Retinal pigment epithelial cell (primary cell): ENCODE data around the gene AGK.

Source experiments
- DNase-seq: peaks from one replicate; pipeline ENCODE4 v3.0.0-alpha.2; 2010; ENCODE audit warnings: low read depth
- H3K4me3 ChIP-seq: 2 replicates; pipeline ENCODE4 v1.5.1; 2011; ENCODE audit warnings: mild to moderate bottlenecking, low read length, control low read depth, moderate library complexity
- CTCF ChIP-seq: conservative IDR thresholded peaks from 2 replicates; pipeline ENCODE4 v1.5.1; 2011; ENCODE audit warnings: low read depth, low read length, control low read depth, inconsistent platforms

Gene AGK

DNA sequence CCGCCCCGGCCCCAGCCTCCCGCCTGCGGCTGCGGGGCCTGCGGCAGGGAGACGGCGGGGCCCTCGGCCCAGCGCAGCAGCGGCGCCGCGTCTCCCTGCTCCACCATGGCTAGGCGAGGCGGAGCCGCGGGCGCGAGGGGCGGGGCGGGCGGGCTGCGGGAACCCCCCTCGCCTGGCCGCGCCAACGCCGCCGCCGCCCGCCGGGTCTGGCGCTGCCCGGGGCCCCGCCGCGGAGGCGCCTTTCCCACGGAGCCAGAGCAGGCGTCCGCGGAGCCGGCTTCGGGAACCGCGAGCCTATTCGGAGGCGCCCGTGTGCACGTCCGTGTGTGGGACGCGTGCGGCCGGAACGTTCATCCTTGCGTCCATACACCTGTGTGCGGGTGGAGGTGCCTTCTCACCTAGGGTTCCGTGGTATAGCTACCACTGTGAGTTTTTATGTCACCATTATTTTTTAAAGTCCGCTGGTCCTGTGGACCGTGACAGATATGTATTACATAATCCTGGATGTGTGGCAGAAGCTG, 150.9 kb downstream of the AGK start, which contains the start of gene DENND11:
Gene DENND11, minus strand, starts transcription at position 120 of the 521 bp plus-strand sequence. Its CDS starts 13 bp downstream, at position 107.
- TF ChIP-seq CTCF, result no peak
- DNase-seq, result no peak
- H3K4me3 ChIP-seq, result peak within 1 kb of the TSS; percentile 75

- H3K4me3 ChIP-seq, result no peak overlapping the region
- no peak for TF ChIP-seq CTCF
- no peak for DNase-seq
Observed at GRCh38 chr7:141702892-141703291, 151.7 kb downstream of the AGK start.

- DNase-seq, result no peak
- H3K4me3 ChIP-seq, result no peak overlapping the region
- TF ChIP-seq CTCF, result no peak
Observed at GRCh38 chr7:141704112-141704511, 152.9 kb downstream of the AGK start.

GRCh38 chr7:141704741-141705140, 153.5 kb downstream of the AGK start:
- no peak for DNase-seq
- no peak for TF ChIP-seq CTCF

More at GRCh38 chr7:141704741-141705140, 153.5 kb downstream of the AGK start:
- H3K4me3 ChIP-seq, result no peak overlapping the region
